HG03060 (cell line): Measurements from ENCODE around the gene FAM200C.

ENCODE experiments used
- ATAC-seq: cut with Tn5 transposase; IDR thresholded peaks from one replicate; pipeline ENCODE4 v1.9.1; 2021; ENCODE audit warnings: low read depth, moderate number of reproducible peaks; ENCODE audit not compliant: unreplicated experiment

FAM200C gene

GRCh38 chr5:160420331-160420610, 20.4 kb upstream of the FAM200C start:
- ATAC-seq: no peak

GRCh38 chr5:160419458-160420330, 19.8 kb upstream of the FAM200C start:
- peak; percentile 24 for ATAC-seq

DNA sequence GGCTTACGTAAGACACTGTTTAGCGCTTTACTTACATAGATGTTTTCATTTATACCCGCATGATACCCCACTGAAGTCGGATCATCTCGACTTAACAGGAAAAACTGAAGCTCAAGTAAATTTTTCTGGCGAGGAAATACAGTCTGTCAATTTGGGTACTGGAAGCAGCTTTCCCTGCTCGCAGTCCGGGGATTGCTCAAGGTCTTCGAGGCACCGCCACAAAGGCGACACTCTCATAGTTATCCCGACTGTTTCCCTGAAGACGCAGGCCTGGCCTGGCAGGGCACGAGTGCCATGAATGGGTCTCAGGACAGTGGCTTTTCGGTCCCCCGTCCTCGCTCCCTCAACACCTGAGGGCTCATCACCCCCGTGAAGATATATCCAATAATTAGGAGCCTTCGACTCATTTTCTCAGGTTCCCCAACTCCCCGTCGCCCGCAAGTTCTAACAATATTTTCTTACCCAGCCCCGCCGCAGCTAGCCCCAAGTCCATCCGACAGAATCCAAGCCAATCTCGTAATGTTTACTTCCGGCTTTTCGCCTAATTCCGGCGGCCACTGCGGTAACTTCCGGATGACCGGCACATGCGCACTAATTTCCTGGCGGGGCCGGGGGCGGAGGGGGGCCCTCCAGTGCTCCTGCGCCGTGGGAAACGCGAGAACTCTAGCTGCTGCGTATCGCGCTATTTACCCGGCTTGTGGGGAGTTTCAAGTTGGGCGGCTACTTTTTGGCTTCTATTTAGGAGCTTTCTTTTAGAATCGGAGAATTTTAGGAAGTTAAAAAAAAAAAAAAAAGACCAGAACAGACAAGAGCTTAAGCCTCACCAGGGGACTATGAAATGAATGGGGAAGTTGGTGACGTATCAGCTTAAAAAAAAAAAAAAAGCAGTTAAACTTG, 19.0 kb upstream of the FAM200C start, which contains the start of gene SLU7:
Gene SLU7, minus strand, starts transcription at position 521 of the 897 bp plus-strand sequence. CDS start 3,787 bp downstream, outside the sequence.
- peak; percentile 54 for ATAC-seq

- no peak for ATAC-seq
Measured at GRCh38 chr5:160398806-160399205, 1.0 kb downstream of the FAM200C start.

DNA sequence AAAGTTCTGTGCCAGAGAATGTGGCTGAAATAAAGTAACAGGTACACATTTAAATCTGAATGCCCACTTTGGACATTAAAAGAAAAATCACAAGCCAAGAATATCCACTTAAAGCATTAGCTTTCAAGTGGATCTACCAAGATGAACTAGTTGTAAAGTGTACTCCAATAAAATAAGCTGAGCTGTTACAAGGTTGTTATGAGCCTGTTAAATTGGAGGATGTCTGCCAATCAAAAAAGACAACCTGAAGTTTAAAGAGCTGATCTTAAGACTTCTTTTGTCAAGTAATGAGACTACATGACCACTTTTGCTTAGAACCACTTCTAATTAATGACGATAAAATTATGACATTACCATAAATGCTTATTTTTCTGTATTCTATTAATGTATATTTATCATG, 2.4 kb downstream of the FAM200C start:
- no peak for ATAC-seq

DNA sequence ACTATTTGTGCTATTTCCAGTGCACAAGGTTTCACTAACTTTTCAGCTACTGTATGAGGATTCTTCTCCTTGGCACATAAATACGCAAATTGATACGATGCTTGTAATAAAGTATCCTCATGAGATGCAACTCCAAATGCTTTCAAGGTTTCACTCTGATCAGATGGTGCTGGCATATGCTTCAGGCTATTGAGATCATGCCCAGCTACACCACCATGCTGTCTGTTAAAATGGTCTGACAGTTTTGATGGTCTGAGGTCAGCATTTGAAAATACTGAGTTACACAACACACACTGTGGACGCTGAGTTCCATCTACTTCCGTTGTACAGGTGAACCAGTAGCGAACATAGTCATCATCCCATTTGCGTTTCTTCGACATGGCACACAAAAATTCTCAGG, 4.7 kb downstream of the FAM200C start:
- no peak for ATAC-seq

DNA sequence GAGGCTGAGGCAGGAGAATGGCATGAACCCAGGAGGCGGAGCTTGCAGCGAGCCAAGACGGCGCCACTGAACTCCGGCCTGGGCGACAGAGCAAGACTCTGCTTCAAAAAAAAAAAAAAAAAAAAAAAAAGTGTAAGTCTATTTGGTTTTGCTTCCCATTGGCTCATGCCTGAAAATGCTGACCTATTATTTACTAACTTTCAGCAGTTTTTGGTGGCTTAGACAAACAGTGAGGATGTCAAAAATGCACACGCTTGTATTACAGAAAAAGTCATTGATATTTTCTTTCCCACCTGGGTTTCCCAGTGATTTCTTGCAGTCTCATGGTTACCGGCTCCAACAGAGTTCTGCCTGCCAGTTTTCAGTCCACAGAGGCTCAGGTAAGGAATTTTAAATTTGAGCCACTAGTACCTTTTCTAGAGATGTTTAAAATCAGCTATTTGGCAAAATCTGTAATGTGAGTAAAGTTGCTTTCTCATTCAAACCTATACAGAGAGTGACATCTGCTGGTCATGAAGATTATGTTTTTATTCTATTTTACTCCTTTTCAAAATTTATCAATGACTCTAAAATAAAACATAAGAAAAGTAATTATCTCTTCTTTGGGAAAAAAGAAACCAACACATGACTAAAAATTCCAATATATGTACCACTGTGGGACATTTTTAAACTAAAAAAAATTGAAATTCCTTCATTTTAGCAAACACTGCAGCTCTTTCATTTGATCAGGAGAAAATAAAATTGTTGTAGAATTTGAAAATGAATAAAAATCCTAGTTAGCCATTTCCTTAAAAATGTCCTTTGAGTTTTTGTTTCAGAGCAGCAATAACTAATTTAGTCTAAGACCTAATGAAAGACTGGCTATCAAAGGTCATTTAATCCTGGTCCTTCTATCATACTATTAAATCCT, 8.8 kb downstream of the FAM200C start:
- ATAC-seq: no peak

DNA sequence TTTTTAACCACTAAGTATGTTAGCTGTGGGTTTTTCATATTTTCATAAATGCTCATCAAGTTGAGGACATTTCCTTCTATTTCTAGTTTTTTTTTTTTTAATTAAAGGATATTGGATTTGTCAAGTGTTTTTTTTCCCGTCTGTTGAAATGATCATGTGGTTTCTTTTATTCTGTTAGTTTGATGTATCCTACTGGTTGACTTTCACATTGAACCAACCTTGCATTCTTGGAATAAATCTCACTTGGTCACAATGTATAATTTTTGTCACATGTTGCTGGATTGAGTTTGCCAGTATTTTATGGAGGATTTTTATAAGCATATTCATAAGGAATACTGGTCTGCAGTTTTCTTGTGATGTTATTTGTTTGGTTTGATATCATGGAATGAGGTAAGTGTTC, 12.4 kb downstream of the FAM200C start:
- no peak for ATAC-seq

DNA sequence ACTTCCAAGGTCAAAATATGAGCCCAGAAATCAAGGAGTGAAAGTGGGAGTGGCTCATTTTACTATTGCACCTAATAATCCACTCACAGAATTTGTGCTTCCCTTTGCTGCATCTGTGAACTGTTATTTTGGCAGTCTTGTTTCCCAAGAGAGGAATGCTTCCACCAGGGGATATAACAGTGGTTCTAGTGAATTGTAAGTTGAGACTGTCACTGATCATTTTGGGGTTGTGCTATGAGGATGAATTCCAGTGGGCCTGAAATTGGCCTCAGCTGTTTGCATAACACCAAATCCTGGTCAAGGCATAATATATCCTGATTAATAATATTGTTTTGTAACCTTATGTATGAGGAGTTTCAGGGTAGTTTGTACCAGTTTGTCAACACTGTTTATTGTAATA, 14.4 kb downstream of the FAM200C start:
- no peak for ATAC-seq

GRCh38 chr5:160384681-160385080, 15.2 kb downstream of the FAM200C start:
- ATAC-seq: no peak

DNA sequence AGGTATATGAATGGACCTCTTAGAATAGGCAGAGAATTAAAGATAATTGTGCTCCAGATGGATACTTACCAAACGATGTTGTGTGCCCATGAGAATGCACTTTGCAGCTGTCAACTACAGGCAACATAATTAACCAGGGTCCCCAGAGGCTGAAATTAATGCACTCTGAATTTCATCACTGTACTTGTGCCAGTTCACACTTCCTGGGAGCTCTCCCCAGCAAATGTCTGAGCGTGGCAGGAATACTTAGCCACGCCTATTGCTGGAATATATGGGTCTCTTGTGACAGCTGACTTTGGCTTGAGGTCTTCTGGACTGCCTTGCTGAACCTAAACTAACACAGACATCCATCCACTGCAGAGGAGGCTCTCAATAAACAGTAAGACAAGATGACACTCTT, 17.5 kb downstream of the FAM200C start:
- ATAC-seq: no peak

GRCh38 chr5:160380041-160380440, 19.8 kb downstream of the FAM200C start:
- ATAC-seq: no peak

DNA sequence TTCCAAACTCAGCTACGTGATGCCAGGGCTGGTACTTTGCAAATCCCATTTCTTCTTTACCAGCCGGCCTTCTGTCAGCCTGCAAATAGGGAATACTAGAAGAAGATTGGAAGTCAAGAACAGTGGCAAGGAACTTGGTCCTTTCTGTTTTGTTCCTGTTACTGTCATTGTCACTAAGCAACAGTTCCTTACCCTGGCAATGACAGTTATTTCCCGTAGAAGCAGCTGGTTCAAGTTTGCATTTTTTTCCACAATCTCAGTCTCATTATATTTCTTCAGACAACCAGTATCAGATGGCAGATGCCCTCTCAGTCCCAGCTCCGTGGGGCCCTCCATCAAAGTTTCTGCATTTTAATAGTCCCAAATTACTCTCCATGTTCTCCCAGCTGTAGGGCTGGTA, 20.3 kb downstream of the FAM200C start:
- ATAC-seq: no peak

DNA sequence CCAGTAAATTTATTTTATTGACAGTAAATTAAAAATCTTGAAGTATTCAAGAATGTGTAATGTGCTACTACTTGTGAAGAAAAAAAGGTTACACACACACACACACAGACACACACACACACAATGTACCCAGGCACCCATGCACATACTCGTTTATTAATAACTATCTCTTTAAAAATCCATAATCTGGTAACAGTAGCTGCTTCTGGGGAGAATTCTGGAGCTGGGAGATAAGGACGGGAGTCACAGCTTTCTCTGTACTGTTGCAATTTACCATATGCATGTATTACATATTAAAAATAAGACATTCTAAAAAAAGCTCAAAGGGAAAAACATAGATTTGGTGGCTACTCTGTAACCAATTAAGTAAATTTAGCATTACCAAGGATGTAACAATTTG, 21.5 kb downstream of the FAM200C start:
- ATAC-seq: no peak

GRCh38 chr5:160377651-160378050, 22.2 kb downstream of the FAM200C start:
- no peak for ATAC-seq

DNA sequence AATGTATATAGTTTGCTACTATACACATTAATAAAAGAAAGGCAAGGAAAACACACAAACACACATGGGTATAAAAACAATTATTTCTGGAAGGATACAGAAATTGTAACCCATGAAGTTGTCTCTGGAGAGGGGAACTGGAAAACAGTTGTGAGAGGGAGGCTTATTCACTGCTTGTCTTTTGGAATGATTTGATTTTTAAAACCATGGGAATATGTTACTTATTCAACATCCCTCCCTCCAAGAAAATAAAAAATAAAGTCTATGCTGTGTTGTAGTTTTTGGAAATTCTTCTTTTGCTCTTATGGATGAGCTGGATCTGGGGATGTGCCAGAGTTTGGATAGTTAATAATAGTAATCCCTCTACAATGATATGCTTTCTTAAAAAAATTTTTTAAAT, 23.4 kb downstream of the FAM200C start:
- ATAC-seq: no peak

DNA sequence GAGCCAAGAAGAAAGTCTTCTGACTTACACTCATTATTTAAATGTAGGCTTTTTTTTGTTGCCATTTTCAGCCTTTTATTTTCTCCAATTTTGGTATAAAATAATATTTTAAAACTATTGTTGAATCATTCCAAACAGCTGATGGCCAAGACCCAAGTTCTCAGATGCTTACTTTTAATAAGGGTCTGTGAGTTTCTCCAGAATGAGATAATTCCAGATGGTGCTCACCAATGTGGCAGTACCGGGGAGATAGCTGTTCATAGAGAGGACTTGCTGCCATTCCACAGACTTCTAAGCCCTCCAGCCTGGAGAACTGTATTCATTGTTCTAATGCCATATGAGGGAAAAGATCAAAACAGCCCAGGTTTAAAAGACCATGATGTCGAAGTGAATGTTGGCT, 24.2 kb downstream of the FAM200C start:
- no peak for ATAC-seq

- ATAC-seq: no peak
Measured at GRCh38 chr5:160375166-160375565, 24.7 kb downstream of the FAM200C start.

DNA sequence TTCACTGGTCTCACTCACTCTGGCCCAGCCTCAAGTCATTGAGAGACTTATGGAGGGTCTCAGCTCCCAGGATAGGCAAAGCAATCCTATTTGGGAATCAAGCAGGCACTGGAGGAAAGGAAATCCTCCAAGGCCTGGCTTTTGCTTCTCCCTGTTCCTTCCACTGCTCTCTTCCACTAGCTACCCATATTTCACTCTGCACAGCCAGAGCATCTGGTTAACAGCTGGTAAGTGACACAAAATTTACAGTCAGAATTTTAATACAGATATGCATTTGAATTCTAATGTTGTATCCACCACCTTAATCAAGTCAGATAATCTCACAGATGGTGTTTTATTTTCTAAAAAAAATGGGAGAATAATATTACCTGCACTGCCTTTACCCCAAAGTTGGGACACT, 28.6 kb downstream of the FAM200C start:
- ATAC-seq: no peak

DNA sequence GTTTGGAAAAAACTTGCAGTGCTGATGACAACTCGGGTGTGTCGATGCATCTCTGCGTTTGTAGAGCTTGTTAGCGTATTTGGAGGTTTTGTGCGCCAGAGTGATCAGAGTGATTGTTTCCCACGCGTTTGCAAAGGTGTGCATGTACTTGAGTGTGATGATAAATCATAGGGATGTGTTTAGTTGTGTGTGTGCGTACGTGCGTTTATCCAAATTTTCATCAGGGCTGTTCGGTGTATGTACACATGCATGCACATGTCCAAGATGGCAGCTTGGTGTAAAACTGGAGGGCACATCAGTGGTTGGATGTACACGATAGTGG, 29.2 kb downstream of the FAM200C start:
- ATAC-seq: no peak
